ENCODE data around the gene DYNLT2. TPM values are rescaled to one million over a fixed set of nuclear protein-coding genes. Genes with fewer than 3 reads are reported as not detected.

Gene DYNLT2
- total RNA-seq (2022; extraction: Qiagen RNA extraction; ENCODE audit: low read depth): 0.43 to 1.2 TPM (median 0.67 TPM) in 5 replicates

GRCh38 chr6:169751242-169752073, at the start of gene DYNLT2, which contains the start of gene ERMARD:
Gene DYNLT2 (minus strand): TSS chr6:169751572. CDS start chr6:169751458, 114 bp downstream.
Gene ERMARD (plus strand): TSS chr6:169751622. CDS start chr6:169751658, 36 bp downstream.

DNA sequence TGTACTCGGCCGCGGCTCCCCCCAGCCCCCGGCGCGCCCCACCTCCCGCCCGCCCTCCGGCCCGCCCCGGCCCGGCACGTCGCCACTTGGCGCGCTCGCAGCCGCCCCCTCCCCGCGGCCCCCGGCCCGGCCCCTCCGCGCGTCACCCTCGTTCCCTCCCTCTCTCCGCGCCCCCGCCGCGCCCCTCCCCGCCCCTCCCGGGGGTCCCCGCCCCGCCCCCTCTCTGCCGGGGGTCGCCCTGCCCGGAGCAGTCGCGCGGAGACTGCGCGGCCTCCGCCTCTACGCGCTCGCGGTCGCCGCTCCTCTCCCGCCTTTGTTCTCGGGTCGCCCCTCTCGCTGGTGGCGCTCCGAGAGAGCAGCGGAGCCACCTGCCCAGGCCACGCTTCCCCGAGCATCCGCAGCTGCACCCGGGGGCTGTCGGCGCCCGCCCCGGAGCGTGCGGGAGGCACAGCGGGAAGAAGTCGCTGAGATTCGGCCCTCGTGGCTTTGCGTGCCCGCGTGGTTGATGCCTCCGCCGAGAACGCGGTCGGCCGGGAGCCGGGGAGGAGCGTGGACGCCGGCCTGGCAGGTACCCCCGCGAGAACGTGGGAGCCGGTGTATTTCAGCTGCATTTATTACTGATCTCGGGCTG, 26.8 kb downstream of the DYNLT2 start, which contains the start of gene PHF10:
TSS of gene PHF10 (minus strand) at position 7 of the 631 bp plus-strand sequence. CDS start 569 bp downstream, outside the sequence.

DNA sequence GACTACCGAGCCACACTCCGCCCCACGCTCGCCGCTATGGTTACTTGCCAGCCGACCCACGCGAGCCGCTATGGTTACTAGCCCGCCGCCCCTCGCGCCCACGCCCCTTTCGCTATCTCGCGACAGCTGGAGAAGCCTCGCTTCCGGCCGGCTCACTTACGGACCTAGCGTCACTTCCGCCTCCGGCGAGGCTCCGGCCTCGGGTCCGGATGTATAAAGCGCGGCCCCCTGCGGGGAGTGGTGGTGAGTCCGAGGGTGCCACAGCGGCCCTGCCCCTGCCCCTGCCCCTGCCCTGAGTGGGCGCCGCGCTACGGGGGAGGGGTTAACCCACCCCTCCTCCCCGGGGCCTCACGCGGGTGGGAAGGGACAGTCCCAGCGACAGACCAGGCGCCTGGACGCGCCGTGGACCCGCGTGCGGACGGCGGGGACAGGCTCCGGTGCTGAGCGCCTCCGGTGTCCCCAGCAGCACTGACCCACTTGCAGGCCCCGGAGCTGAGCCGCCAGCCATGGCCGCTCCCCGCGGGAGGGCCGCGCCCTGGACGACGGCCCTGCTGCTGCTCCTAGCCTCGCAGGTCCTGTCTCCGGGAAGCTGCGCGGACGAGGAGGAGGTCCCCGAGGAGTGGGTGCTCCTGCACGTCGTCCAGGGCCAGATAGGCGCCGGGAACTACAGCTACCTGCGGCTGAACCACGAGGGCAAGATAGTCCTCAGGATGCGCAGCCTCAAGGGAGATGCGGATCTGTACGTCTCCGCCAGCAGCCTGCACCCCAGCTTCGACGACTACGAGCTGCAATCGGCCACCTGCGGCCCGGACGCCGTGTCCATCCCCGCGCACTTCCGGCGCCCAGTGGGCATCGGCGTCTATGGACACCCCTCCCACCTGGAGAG, 49.2 kb downstream of the DYNLT2 start, which contains the start of the genes C6orf120 and WDR27:
TSS of gene C6orf120 (plus strand) at position 173 of the 886 bp plus-strand sequence. CDS start at position 507, 334 bp downstream.
TSS of gene WDR27 (minus strand) at position 76 of the 886 bp plus-strand sequence. CDS start 13,024 bp downstream, outside the sequence.

Other genes with a start within 250 kb of the DYNLT2 start
- gene WDR27, start 49.5 kb downstream of the DYNLT2 start, total RNA-seq (2022; extraction: Qiagen RNA extraction; ENCODE audit: low read depth): 5.3 to 16.8 TPM (median 13.1 TPM) in 5 replicates
- 8.3 to 15.1 TPM (median 12.6 TPM) in 5 replicates for gene C6orf120, start 49.4 kb downstream of the DYNLT2 start, total RNA-seq (2022; extraction: Qiagen RNA extraction; ENCODE audit: low read depth)
- gene PHF10, start 27.1 kb downstream of the DYNLT2 start, total RNA-seq (2022; extraction: Qiagen RNA extraction; ENCODE audit: low read depth): 19.8 to 24.0 TPM (median 22.5 TPM) in 5 replicates
- 6.9 to 11.3 TPM (median 7.6 TPM) in 5 replicates for gene ERMARD, start 50 bp upstream of the DYNLT2 start, total RNA-seq (2022; extraction: Qiagen RNA extraction; ENCODE audit: low read depth)